ENCODE measurements around the gene ZNF628. TPM values are rescaled to one million over a fixed set of nuclear protein-coding genes. Genes with fewer than 3 reads are reported as not detected.

Gene ZNF628
- total and polyA plus RNA-seq, 2 of the 4 experiments (the other 2 are of a cell fraction), result 0.18 to 1.9 TPM

- CTCF ChIA-PET, result no interaction called here
- H4K91ac ChIP-seq (ENCODE audit: insufficient read depth, low read depth, low read length), result no peak overlapping the region
- H3K4me1 ChIP-seq (ENCODE audit: control insufficient read depth, insufficient read depth, low read length), result peaks cover 9% of the 10 kb centered on the region
- H3K4ac ChIP-seq (ENCODE audit: low read depth, low read length), result no peak overlapping the region
- no peak overlapping the region for H3K9ac ChIP-seq (ENCODE audit: low read depth, low read length)
- H3K27me3 ChIP-seq (ENCODE audit: control insufficient read depth, insufficient read depth, low read length), result no peaks in the 10 kb centered on the region
- H2AK5ac ChIP-seq (ENCODE audit: low read depth, low read length), result peak overlapping the region; percentile 71; the same call in 1 of the 2 replicates
- no peak overlapping the region for H2BK5ac ChIP-seq (ENCODE audit: low read depth, low read length, poor library complexity, severe bottlenecking)
- H3K4me3 ChIP-seq (ENCODE audit: insufficient read depth, low read depth, low read length), result no peak overlapping the region
- H2BK15ac ChIP-seq (ENCODE audit: low read depth, low read length), result no peak overlapping the region
- peaks cover 18% of the 10 kb centered on the region for H3K9me1 ChIP-seq (ENCODE audit: insufficient read depth, low read length)
- DNase-seq, result no peak
- peaks cover 14 to 36% of the 10 kb centered on the region in 2 experiments for H3K79me1 ChIP-seq (ENCODE audit: low read depth in 1 of 2, low read length in 2 of 2)
- peak overlapping the region; percentile 41; the same call in 1 of the 2 replicates for H3K14ac ChIP-seq (replicated peaks; ENCODE audit: low read depth, low read length)
- no peak for ATAC-seq (ENCODE audit: low read depth)
- TF ChIP-seq RFX5 (IDR thresholded peaks at IDR 0.05; ENCODE audit: low read depth, low read length) (no peak), CTCF (conservative IDR thresholded peaks at IDR 0.05; ENCODE audit: low read depth, low read length) (no peak), CEBPB (IDR thresholded peaks at IDR 0.05; ENCODE audit: low read depth, low read length) (no peak), NFE2L2 (IDR thresholded peaks at IDR 0.05; ENCODE audit: low read depth, low read length) (no peak), BHLHE40 (IDR thresholded peaks at IDR 0.05; ENCODE audit: low read depth, low read length) (no peak), MAFK (IDR thresholded peaks at IDR 0.05; ENCODE audit: low read depth, low read length) (no peak), FOS (IDR thresholded peaks at IDR 0.05; ENCODE audit: low read depth, low read length) (no peak), SMC3 (IDR thresholded peaks at IDR 0.05; ENCODE audit: low read depth, low read length) (no peak), ELK1 (IDR thresholded peaks at IDR 0.05; ENCODE audit: borderline replicate concordance, low read depth, low read length) (no peak), MAZ (IDR thresholded peaks at IDR 0.05; ENCODE audit: borderline replicate concordance, low read depth, low read length) (no peak), CHD1 (IDR thresholded peaks at IDR 0.05; ENCODE audit: low read depth, low read length) (no peak), USF2 (IDR thresholded peaks at IDR 0.05; ENCODE audit: low read depth, low read length) (no peak), MXI1 (IDR thresholded peaks at IDR 0.05; ENCODE audit: borderline replicate concordance, low read depth, low read length) (no peak)
- H3K9me3 ChIP-seq (ENCODE audit: control insufficient read depth, insufficient read depth, low read length), result no peaks in the 10 kb centered on the region
- no peak overlapping the region for H3K23ac ChIP-seq (ENCODE audit: low read depth, low read length)
- intact Hi-C loops (cut with micrococcal nuclease) (no loop called here), in situ Hi-C loops (cut with MboI; ENCODE audit: low sequenced_read_pairs) (loop anchor here (25.0 kb wide), 1 partner anchor 1016 kb away; the partner anchor contains the start of genes CDC42EP5 and LENG9), dilution Hi-C loops (cut with HindIII; ENCODE audit: low sequenced_read_pairs, unreplicated experiment) (no loop called here)
- BruUV-seq (replicated peaks), result no TSS peak
- H2AK9ac ChIP-seq (replicated peaks; ENCODE audit: low read depth, low read length, poor library complexity), result peak overlapping the region; percentile 0
- no peak overlapping the region for H2AFZ ChIP-seq (replicated peaks; ENCODE audit: low read length, poor library complexity)
- H4K20me1 ChIP-seq (ENCODE audit: insufficient read depth, low read length), result no peaks in the 10 kb centered on the region; the same call in 1 of the 2 replicates
- H2BK20ac ChIP-seq (ENCODE audit: low read depth, low read length), result no peak overlapping the region
- H3K18ac ChIP-seq (ENCODE audit: low read depth, low read length), result no peak overlapping the region
- WGBS, 2 experiments (ENCODE audit: extremely low coverage in 2 of 2, insufficient read length in 1 of 2), result 100% methylated on average over 1 of the region's 13 CpGs; no CpG with 5 or more reads in 1 of the 2 experiments
- no peak overlapping the region for H3K56ac ChIP-seq (ENCODE audit: extremely low read depth, insufficient read depth, low read length)
- peak overlapping the region; percentile 47; the same call in 1 of the 2 replicates for H3K4me2 ChIP-seq (ENCODE audit: low read depth, low read length)
- POLR2A ChIA-PET (ENCODE audit: unreplicated experiment), result no interaction called here
- H4K5ac ChIP-seq (ENCODE audit: low read depth, low read length), result no peak overlapping the region
- H3K36me3 ChIP-seq (ENCODE audit: control insufficient read depth, insufficient read depth, low read length), result peaks cover 9% of the 10 kb centered on the region; the same call in 1 of the 2 replicates
- no peak overlapping the region for H3K27ac ChIP-seq (ENCODE audit: insufficient read depth, low read length)
- no peak overlapping the region; a peak in 1 of 4 replicates for H4K8ac ChIP-seq (ENCODE audit: low read depth in 2 of 2, low read length in 2 of 2)
- H2BK120ac ChIP-seq (ENCODE audit: low read depth, low read length), result no peak overlapping the region
These were observed 1.5 kb downstream of the ZNF628 start for GRCh38 chr19:55477905-55478304.
